GM08714 (cell line): Measurements from ENCODE around the gene PACS2.

Experiments
- H3K4me3 ChIP-seq: fragments of 200-500 bp; sonication (Bioruptor generic); 2 replicates; pipeline ENCODE4 v1.5.1; 2014; ENCODE audit warnings: mild to moderate bottlenecking, low read length, inconsistent platforms
- ZNF274 ChIP-seq: IDR thresholded peaks from 2 replicates; pipeline ENCODE4 v1.6.1; 2012; ENCODE audit warnings: mild to moderate bottlenecking, low read depth, low read length

Gene PACS2

GRCh38 chr14:105340821-105341733 is 26.5 kb downstream of the PACS2 start:
- no peak for TF ChIP-seq ZNF274
- no peak overlapping the region for H3K4me3 ChIP-seq

- no peak for TF ChIP-seq ZNF274
- H3K4me3 ChIP-seq = no peak overlapping the region
Measured at GRCh38 chr14:105343194-105343593, 28.6 kb downstream of the PACS2 start.

GRCh38 chr14:105346200-105346533 is 31.6 kb downstream of the PACS2 start:
- no peak for TF ChIP-seq ZNF274

GRCh38 chr14:105346876-105347586 is 32.5 kb downstream of the PACS2 start:
- no peak overlapping the region for H3K4me3 ChIP-seq
- no peak for TF ChIP-seq ZNF274

More at GRCh38 chr14:105346200-105346533, 31.6 kb downstream of the PACS2 start:
- H3K4me3 ChIP-seq = no peak overlapping the region

- no peak for TF ChIP-seq ZNF274
Measured at GRCh38 chr14:105347587-105347968, 33.0 kb downstream of the PACS2 start.

GRCh38 chr14:105348169-105348944 is 33.8 kb downstream of the PACS2 start:
- TF ChIP-seq ZNF274 = no peak

More at GRCh38 chr14:105347587-105347968, 33.0 kb downstream of the PACS2 start:
- no peak overlapping the region for H3K4me3 ChIP-seq

GRCh38 chr14:105348945-105349699 is 34.6 kb downstream of the PACS2 start:
- no peak for TF ChIP-seq ZNF274
- H3K4me3 ChIP-seq = no peak overlapping the region

More at GRCh38 chr14:105348169-105348944, 33.8 kb downstream of the PACS2 start:
- no peak overlapping the region for H3K4me3 ChIP-seq

GRCh38 chr14:105349992-105350391 is 35.4 kb downstream of the PACS2 start:
- TF ChIP-seq ZNF274 = no peak
- H3K4me3 ChIP-seq = no peak overlapping the region

- no peak overlapping the region for H3K4me3 ChIP-seq
- TF ChIP-seq ZNF274 = no peak
Measured at GRCh38 chr14:105350450-105351244, 36.1 kb downstream of the PACS2 start.

- no peak for TF ChIP-seq ZNF274
Measured at GRCh38 chr14:105351410-105351809, 36.9 kb downstream of the PACS2 start.

GRCh38 chr14:105351920-105352851 is 37.6 kb downstream of the PACS2 start:
- no peak overlapping the region for H3K4me3 ChIP-seq
- no peak for TF ChIP-seq ZNF274

More at GRCh38 chr14:105351410-105351809, 36.9 kb downstream of the PACS2 start:
- H3K4me3 ChIP-seq = no peak overlapping the region

- H3K4me3 ChIP-seq = no peak overlapping the region
- no peak for TF ChIP-seq ZNF274
Measured at GRCh38 chr14:105353136-105353535, 38.6 kb downstream of the PACS2 start.
